MM.1S (cell line): ENCODE data around the gene UBP1.

Experiments
- EZH2 ChIP-seq: fragments of 300-600 bp; sonication (generic); optimal IDR thresholded peaks from 2 replicates; pipeline ENCODE3; 2017; ENCODE audit warnings: low read depth, mild to moderate bottlenecking, antibody characterized with exemption, low read length, mixed read lengths
- EZH2phosphoT487 ChIP-seq: fragments of 300-600 bp; sonication (generic); IDR thresholded peaks from 2 replicates; pipeline ENCODE4 v1.6.1; 2018; ENCODE audit warnings: antibody characterized with exemption, low read length
- TF ChIP-seq, protein P1 (sequence below): fragments of 300-600 bp; sonication (generic); IDR thresholded peaks from 2 replicates; pipeline ENCODE4 v1.5.1; 2016; ENCODE audit warnings: antibody characterized with exemption, low read length, mixed read lengths

DNA sequence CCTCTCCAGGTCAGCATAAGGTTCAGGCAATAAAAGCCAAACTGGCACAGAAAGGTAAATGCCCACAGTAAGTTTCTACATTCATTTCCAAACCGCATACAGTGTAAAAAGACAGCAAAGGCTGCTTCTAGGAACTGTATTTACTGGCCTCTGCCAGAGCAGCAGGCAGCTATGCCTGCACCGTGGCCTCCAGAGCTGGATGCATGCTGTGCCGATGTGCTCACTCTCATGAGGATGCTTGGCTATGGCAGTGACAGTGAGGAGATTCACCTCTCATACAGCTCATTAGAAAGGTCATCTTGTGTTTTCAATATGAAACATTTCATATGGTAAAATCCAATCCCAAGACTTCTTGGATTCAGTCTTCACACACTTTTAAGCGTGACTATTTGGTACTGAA, 50.3 kb downstream of the UBP1 start:
- TF ChIP-seq, protein P1, sequence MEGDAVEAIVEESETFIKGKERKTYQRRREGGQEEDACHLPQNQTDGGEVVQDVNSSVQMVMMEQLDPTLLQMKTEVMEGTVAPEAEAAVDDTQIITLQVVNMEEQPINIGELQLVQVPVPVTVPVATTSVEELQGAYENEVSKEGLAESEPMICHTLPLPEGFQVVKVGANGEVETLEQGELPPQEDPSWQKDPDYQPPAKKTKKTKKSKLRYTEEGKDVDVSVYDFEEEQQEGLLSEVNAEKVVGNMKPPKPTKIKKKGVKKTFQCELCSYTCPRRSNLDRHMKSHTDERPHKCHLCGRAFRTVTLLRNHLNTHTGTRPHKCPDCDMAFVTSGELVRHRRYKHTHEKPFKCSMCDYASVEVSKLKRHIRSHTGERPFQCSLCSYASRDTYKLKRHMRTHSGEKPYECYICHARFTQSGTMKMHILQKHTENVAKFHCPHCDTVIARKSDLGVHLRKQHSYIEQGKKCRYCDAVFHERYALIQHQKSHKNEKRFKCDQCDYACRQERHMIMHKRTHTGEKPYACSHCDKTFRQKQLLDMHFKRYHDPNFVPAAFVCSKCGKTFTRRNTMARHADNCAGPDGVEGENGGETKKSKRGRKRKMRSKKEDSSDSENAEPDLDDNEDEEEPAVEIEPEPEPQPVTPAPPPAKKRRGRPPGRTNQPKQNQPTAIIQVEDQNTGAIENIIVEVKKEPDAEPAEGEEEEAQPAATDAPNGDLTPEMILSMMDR = no peak
- TF ChIP-seq EZH2 (no peak), EZH2phosphoT487 (no peak)
